GM11168 (cell line): ENCODE data around the gene ATP5ME.
"Not testable (repeated sequence)": the region's sequence is repeated elsewhere in the genome, so short reads cannot be mapped to it uniquely, and the experiment has no call there.

ENCODE experiments used
- in situ Hi-C: fragments of 300-500 bp; cut with MboI; formaldehyde crosslinking; loops from one replicate; pipeline ENCODE4 v1.12.0; 2022; ENCODE audit warnings: low sequenced_read_pairs; ENCODE audit not compliant: unreplicated experiment

The ATP5ME gene

GRCh38 chr4:637536-638280 lies 36.4 kb downstream of the ATP5ME start:
- in situ Hi-C loops: no loop called here

DNA sequence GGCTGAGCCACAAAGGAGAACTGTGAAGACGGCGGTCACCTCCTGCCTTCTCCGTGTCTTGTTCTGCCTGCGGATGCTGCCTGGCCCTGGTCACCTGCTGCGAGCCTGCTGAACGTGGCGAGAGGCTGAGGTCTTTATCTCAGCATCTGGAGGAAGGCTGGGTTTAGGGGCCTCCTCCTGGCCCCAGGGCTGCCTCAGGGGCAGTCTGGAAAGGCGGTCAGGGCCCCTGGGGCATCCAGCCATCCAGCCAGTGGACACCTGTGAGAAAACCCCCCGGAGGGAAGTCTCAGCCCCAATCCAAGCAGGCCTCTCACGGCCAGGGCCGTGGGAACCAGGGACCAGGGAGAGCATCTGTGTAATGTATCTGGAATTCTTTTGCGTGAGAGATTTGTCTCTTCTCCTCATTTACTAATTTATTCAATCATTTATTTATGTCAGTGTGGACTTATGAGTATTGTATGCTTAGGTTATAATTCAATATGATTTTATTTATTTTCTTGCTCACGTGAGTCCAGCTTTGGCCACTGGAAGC lies 37.4 kb downstream of the ATP5ME start:
- in situ Hi-C loops: no loop called here

DNA sequence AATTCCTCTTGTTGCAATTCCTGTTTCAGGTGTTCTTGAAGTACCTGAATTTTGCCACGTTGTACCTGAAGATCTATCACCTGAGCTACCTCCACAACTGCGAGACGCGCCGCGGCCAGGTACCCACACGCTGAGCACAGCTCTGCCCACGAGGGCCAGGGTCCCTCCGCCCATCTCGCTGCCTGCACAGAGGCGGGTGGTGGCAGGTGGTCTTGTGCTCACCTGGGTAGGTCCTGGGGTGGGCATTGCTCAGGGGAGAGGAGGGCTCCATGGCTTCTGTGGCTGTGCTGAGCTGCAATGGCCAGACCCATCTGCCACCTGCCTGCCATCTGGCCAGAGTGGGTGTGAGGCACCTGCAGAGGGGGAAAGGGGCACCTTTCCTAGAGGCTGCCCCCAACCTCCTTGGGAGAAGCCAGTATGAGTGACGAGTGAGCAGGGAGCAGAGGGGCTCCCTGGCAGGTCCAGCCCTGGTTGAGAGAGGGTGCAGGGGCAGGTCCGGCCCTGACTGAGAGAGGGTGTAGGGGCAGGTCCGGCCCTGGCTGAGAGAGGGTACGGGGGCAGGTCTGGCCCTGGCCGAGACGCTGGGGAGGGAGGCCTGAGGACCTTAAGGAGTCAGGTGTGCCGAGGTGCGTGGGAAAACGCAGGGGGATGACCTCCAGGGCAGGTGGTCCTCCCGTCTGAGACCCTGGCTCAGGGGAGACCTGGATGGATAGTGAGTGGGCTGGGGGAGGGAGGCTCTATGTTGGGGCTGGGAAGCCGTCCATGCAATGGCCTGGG lies 38.0 kb downstream of the ATP5ME start:
- in situ Hi-C loops: no loop called here

DNA sequence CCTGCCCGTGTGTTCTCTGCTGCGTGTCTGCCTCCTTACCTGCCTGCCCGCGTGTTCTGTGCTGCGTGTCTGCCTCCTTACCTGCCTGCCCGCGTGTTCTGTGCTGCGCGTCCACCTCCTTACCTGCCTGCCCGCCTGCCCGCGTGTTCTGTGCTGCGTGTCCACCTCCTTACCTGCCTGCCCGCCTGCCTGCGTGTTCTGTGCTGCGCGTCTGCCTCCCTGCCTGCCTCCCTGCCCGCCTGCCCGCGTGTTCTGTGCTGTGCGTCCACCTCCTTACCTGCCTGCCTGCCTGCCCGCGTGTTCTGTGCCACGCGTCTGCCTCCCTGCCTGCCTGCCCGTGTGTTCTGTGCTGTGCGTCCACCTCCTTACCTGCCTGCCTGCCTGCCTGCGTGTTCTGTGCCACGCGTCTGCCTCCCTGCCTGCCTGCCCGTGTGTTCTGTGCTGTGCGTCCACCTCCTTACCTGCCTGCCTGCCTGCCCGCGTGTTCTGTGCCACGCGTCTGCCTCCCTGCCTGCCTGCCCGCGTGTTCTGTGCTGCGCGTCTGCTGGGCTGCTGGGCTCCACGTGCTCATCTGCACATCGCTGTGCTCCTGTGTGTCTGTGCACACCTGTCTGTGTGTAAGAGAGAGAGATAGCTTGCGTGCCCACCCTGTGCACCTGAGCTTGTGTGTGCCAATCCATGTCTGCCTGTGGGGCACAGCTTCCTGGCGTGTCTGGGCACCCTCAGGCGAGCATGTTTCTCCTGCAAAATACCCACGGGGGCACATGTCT lies 38.8 kb downstream of the ATP5ME start:
- in situ Hi-C loops: not testable (repeated sequence)

GRCh38 chr4:634599-634985 lies 39.5 kb downstream of the ATP5ME start:
- in situ Hi-C loops: no loop called here

GRCh38 chr4:633976-634598 lies 40.0 kb downstream of the ATP5ME start:
- in situ Hi-C loops: no loop called here

DNA sequence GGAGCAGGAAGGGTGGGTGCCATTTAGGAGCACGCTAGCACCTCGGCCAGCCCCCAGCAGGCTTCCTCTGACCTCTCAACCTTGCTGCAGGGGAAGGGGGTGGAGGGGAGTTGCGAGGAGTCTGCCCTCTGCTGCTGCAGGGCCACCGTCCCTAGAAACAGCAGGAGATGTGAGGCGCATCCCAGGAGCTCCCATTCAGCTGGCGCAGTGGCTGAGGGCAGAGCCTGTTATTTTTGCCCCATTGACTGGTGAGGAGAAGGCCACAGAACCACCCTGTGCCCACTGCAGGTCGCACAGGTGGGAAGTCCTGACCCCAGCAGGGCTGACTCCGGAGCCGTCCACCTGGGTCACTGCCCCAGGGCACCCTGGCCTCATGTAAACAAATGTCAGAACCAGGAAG lies 40.7 kb downstream of the ATP5ME start:
- in situ Hi-C loops: no loop called here

GRCh38 chr4:632926-633325 lies 41.1 kb downstream of the ATP5ME start:
- in situ Hi-C loops: no loop called here

DNA sequence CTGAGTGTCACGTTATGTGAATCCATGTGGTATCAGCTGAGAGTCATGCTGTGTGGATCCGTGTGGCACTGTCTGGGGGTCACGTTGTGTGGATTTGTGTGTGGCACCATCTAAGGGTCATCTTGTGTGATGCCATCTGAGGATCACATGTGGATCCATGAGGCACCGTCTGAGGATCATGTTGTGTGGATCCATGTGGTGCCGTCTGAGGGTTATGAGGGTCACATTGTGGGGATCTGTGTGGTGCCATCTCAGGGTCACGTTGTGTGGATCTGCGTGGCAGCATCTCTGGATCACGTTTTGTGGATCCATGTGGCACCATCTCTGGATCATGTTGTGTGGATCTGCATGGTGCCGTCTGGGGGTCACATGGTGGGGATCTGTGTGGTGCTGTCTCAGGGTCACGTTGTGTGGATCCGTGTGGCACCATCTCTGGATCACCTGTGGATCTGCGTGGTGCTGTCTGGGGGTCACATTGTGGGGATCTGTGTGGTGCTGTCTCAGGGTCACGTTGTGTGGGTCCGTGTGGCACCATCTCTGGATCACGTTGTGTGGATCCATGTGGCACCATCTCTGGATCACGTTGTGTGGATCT lies 41.8 kb downstream of the ATP5ME start:
- in situ Hi-C loops: no loop called here

DNA sequence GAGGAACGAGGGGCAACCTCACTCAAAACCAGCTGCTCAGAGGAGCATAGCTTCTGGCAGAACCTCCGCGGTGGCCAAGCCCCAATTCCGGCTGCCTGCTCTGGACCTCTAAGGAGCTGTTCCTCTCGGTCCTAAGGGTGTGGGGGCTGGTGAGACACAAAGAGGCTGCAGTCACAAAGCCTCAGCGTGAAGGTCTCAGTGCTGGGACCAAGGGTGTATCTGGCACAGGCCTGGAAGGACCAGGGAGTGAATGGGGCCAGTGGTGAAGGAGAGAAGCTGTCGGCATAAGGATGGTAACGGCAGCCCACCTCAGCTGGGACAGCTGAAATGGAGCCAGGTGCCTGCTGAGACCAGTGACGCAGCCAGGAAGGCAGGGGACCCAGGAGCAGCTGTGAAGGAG lies 43.4 kb downstream of the ATP5ME start:
- in situ Hi-C loops: no loop called here

- in situ Hi-C loops: no loop called here
These were observed 44.0 kb downstream of the ATP5ME start for GRCh38 chr4:629915-630641.

DNA sequence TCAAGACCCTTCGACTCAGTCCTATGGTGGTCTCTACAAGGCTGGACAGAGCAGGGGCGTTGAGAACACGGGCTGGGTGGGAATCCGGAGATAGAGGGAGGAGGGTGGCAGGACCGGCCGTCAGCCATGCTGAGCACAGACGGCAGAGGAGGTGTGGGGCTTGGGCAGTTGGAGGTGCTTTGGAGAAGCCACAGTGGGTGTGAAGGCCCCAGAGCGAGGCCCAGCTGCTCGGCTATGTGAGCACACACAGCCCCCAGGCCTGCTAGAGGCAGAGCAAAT lies 44.5 kb downstream of the ATP5ME start:
- in situ Hi-C loops: no loop called here

DNA sequence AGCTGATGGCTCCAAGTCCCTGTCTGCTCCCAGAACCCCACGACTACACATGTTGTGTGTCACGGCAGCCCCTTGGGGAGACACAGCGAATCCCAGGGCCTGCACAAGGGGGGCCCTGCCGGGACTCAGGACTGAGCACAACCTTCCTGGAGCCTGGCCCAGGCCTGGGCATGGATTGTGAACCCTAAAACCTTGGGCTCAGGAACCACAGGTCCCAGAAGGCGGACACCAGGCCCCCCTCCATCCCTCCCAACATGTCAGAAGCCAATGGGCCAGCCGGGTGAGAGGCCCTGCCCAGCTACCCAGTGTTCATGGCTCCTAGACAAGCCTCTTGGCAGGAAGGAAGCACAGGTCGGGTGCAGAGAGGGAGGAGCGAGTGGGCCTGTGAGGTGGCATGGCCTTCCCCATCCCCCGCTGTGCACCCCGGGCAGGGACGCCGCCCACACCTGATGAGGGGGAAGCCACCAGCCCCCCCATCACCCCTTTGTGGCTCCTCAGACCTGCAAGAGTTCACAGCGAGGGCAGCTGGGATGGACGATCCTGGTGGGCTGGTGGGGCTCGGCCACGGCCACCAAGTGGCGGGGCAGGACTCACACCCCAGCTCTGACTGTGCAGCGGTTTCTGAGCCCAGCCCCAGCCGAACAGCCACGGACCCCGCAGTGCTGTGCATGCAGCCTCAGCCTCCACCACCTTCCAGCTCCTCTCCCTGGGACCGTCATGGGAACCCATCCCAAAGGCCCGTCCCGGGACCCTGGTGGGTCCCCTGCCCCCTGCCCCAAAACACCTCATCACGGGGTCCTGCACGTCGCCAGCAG lies 45.0 kb downstream of the ATP5ME start:
- in situ Hi-C loops: no loop called here

GRCh38 chr4:628311-628741 lies 45.8 kb downstream of the ATP5ME start:
- in situ Hi-C loops: no loop called here

DNA sequence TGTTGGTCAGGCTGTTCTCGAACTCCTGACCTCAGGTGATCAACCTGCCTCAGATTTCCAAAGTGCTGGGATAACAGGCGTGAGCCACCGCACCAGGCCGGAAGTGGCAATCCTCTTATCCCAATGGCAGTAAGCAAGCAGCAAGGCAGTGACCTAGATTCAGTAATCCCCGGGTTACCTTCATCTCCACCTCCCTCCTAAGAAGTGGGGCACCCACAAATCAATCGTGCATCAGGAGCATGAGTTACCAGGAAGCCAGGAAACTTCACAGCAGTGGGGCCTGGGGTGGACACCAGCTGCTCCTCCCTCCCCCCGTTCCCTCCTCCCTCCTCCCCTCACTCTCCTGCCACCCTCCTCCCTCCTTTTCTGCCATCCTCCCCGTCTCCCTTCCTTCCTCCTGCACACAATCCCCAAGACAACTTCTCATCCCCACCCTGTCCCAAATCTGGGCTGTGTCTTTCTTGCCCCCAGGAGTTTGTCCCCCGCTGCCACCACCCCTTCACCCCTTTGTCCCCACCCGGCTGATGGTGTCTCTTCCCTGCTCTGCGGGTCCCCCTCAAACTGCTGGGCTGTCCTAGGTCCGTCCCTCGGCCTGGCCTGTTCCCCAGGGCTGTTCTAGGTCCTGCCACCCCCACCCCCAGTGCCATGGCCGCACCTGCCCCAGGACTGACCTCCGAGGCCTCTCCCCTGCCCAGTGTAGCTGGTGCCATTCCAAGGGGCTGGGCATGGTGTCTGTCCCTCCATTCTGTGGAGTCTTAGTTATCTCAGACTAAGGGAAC lies 46.5 kb downstream of the ATP5ME start:
- in situ Hi-C loops: no loop called here

DNA sequence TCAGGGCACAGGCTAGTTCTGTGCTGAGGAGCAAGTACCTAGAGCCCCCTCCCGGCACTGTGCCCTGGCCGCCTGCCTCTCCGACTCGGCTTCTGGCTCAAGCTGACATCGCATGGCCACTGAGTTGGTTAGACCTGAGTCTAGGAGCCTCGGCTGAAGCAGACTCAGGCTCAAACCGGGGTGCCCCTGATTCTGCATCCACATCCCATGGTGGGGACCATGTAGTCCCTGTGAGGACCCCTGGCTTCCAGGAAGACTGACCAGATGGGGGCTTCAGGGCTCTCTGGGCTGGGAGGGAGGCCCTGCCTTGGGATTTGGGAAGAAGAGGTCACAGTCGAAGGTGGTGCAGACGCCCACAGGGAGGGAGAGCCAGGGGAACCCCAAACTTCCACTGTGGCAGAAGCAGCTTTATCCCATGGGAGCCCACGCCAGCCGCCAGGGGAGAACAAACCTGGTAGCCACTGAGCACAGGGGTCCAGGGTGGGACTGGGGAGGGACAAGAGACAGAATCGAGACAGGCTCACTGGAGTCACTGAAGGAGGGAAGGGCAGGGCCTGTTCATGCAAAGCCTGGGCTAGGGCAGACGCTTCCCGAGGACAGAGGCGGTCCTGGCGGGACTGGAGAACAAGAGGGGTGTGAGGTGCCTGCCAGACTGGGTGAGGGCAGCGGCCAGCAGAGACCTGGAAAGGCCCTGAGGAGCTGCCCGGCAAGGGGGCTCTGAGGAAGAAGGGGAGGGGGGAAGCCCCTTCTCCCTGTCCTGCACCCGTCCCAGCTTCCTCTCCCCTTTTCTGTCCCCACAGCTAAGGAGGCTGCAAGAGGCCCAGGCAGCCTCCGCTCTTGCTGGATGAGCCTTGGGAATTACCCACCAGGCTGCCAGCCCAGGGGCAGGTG lies 47.6 kb downstream of the ATP5ME start:
- in situ Hi-C loops: no loop called here

DNA sequence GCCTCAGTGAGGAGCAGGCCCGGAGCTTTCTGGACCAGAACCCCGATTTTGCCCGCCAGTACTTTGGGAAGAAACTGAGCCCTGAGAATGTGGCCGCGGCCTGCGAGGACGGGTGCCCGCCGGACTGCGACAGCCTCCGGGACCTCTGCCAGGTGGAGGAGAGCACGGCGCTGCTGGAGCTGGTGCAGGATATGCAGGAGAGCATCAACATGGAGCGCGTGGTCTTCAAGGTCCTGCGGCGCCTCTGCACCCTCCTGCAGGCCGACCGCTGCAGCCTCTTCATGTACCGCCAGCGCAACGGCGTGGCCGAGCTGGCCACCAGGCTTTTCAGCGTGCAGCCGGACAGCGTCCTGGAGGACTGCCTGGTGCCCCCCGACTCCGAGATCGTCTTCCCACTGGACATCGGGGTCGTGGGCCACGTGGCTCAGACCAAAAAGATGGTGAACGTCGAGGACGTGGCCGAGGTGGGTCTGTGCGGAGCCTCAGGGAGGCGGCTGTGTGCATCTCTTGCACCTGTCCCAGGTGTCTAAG lies 48.4 kb downstream of the ATP5ME start:
- in situ Hi-C loops: no loop called here
